D721Med (cell line): ENCODE measurements around the gene KIAA2012.

ENCODE experiments used
- DNase-seq: peaks from one replicate; pipeline ENCODE4 v3.0.0; 2011; ENCODE audit warnings: low spot score; ENCODE audit not compliant: insufficient read length
- FAIRE-seq: peaks from 2 replicates; lab custom pipeline; 2011; peaks lifted over from hg19 to GRCh38; lab: Jason Lieb, UNC
- CTCF ChIP-seq: IDR thresholded peaks from 2 replicates; pipeline ENCODE4 v1.5.1; 2012; ENCODE audit warnings: mild to moderate bottlenecking, control low read depth; ENCODE audit not compliant: insufficient read depth; ENCODE audit errors: missing control alignments

Gene KIAA2012

DNA sequence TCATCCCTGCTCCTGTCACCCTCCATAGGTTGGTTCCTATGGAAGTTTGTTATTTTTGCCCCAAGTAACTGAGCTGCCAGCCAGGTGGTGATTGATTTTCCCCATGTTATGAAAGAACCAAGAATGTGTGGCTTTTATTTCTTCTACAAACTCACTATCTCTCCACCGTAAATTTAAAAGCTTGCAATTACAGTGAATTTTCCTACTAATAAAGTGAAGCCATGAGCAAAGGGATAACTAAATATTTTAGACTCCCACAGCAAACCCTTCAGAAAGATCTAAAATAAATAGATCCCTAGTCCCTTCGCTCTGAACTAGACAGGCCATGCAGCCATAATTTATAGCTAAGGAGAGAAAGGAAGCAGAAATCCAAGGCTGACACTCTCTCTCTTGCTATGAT, 6.2 kb upstream of the KIAA2012 start:
- DNase-seq (no peak), FAIRE-seq (no peak)
- no peak for TF ChIP-seq CTCF

- no peak for TF ChIP-seq CTCF
- FAIRE-seq (no peak), DNase-seq (no peak)
Observed at GRCh38 chr2:202067589-202067988, 5.5 kb upstream of the KIAA2012 start.

DNA sequence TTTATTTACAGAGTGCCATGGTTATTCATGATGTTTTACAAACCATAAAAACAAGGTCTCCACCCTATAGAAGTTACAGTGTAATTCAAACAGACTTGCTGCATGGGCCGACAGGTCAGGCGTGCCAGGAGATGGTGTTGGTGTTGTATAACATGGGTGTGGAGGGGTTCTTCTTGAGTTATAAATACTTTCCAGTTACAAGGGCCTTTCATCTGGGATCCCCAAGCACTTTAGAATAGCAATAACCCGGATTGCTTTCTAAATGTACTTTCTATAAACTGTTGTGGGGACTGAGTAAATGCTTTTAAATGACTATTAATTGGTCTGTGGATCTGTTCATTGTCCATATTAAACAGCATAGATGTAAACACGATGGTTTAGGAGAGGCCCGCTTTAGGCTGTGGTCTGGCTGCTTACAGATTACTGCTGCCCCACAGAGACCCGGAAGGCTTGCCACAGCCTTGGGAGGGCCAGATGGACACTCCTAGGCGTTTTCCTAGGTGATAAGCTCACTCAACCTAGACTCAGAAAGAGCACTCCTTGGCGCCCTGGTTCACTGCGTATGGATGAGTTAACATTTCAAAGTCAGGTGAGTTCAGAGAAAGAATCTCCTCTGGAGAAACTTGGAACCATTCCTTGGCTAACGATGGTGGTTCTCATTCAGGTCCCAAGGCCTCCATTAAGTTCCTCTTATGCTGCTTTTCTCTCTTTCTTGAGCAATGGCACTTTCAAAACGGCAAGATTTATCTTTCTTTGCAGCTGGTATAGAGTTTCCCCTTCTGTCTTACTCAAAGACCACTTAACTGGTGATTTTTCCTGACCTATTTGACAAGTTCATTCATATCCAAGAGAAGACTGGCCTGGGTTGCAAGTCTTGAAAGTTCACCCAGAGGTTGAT, 3.6 kb upstream of the KIAA2012 start:
- DNase-seq = no peak
- FAIRE-seq = no peak
- no peak for TF ChIP-seq CTCF

DNA sequence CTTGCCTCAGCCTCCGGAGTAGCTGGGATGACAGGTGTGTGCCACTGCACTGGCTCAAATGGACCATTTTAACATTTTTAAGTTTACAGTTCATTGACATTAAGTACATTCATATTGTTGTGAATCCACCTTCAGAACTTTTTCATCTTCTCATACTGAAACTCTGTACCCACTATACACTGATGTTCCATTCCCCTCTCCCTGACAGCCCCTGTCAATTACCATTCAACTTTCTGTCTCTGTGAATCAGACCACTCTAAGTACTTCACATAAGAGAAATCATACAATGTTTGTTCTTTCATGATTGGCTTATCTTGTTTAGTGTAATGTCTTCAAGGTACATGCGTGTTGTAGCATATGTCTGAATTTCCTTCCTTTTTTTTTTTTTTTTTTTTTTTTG, 1.9 kb upstream of the KIAA2012 start:
- FAIRE-seq = no peak

GRCh38 chr2:202072226-202072625, 829 bp upstream of the KIAA2012 start:
- peak; percentile 50 for TF ChIP-seq CTCF
- DNase-seq (no peak), FAIRE-seq (no peak)

More for the DNA sequence above, 1.9 kb upstream of the KIAA2012 start:
- no peak for TF ChIP-seq CTCF
- DNase-seq = no peak

DNA sequence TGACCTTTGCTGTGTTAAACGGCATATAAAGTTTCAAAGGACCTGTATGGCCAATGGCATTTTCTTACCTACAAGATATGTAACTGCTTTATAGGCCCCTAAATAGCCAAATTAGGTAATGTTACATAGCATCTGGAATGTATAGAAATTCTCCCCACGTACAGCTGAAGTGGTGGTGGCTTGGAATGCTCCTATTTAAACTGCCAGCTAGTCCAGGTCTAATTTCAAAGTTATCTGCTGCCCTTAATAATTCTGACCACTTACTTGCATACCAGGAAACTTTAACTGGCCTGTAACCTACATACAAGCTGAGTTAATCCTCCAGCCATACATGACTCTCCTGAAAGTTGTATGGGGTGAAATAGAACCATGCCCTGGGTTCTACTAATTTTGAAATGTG, 1.3 kb downstream of the KIAA2012 start:
- FAIRE-seq (no peak), DNase-seq (no peak)
- no peak for TF ChIP-seq CTCF

DNA sequence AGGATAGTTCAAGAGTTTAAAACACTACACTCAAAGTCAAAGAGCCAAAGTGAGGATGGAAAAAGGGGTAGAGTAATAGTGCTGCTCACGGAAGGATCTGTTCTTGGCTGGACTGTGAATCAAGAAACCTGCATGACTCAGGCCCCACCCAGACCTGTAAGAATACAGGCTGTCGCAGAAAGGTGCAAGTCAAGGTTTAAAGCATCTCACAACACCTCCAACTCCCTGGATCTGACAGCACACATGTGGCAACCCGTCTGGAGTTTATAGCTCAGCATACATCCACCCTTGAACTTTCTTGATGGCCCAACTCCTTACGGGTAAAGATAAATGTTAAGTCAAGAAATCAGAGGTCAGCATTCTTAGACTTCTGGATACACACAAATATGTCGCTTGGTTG, 6.3 kb downstream of the KIAA2012 start:
- DNase-seq = no peak
- no peak for FAIRE-seq
- TF ChIP-seq CTCF = no peak
